IMR-90 (cell line): ENCODE results near the gene DPF3. TPM values are rescaled to one million over a fixed set of nuclear protein-coding genes. Genes with fewer than 3 reads are reported as not detected.

Source experiments
- ATAC-seq: fragments of 200-7000 bp; cut with Tn5 transposase; 2 replicates; pipeline ENCODE4 v1.9.1; 2020; ENCODE audit warnings: low read depth, mild to moderate bottlenecking, moderate library complexity
- BruUV-seq: library from RNA; stranded (reverse); fragments of 400-500 nt; replicated peaks from 2 replicates; lab custom pipeline; 2021; lab: Mats Ljungman, UMichigan
- CTCF ChIA-PET: fragments of 300-600 bp; formaldehyde crosslinking; extraction: SDS; loops from one replicate; lab custom pipeline; 2021; ENCODE audit warnings: antibody characterized with exemption; lab: Yijun Ruan, JAX
- POLR2A ChIA-PET: fragments of 300-600 bp; sonication (Branson Sonifier 250); formaldehyde crosslinking; loops from one replicate; lab custom pipeline; 2022; ENCODE audit warnings: antibody characterized with exemption; ENCODE audit not compliant: unreplicated experiment; lab: Charles Lee
- DNase-seq: peaks from one replicate; pipeline ENCODE4 v3.0.0; 2013
- H2AFZ ChIP-seq: replicated peaks from 2 replicates; pipeline ENCODE3; 2013; ENCODE audit warnings: low read length, mild to moderate bottlenecking; ENCODE audit not compliant: poor library complexity
- H2AK5ac ChIP-seq: 2 replicates; pipeline ENCODE4 v1.6.1; 2013; ENCODE audit warnings: low read depth, low read length, inconsistent platforms
- H2AK9ac ChIP-seq: replicated peaks from 2 replicates; pipeline ENCODE3; 2013; ENCODE audit warnings: mild to moderate bottlenecking, low read depth, low read length, moderate library complexity; ENCODE audit not compliant: poor library complexity
- H2BK120ac ChIP-seq: 2 replicates; pipeline ENCODE4 v1.6.1; 2013; ENCODE audit warnings: low read depth, low read length, inconsistent platforms
- H2BK15ac ChIP-seq: 3 replicates; pipeline ENCODE4 v1.6.1; 2013; ENCODE audit warnings: low read depth, low read length, inconsistent platforms
- H2BK20ac ChIP-seq: 2 replicates; pipeline ENCODE4 v1.6.1; 2013; ENCODE audit warnings: low read depth, mild to moderate bottlenecking, inconsistent platforms, low read length, moderate library complexity
- H2BK5ac ChIP-seq: 2 replicates; pipeline ENCODE4 v1.6.1; 2013; ENCODE audit warnings: mild to moderate bottlenecking, low read depth, low read length, inconsistent platforms; ENCODE audit not compliant: poor library complexity, severe bottlenecking
- H3K14ac ChIP-seq: replicated peaks from 2 replicates; pipeline ENCODE4 v1.6.1; 2013; ENCODE audit warnings: low read depth, low read length, inconsistent platforms
- H3K18ac ChIP-seq: 2 replicates; pipeline ENCODE4 v1.6.1; 2013; ENCODE audit warnings: low read depth, low read length, control low read depth
- H3K23ac ChIP-seq: 2 replicates; pipeline ENCODE4 v1.6.1; 2013; ENCODE audit warnings: low read depth, low read length, inconsistent platforms
- H3K27ac ChIP-seq: 2 replicates; pipeline ENCODE4 v1.5.1; 2013; ENCODE audit warnings: mild to moderate bottlenecking, control low read depth, low read length; ENCODE audit not compliant: insufficient read depth
- H3K27me3 ChIP-seq: 2 replicates; pipeline ENCODE4 v1.6.1; 2013; ENCODE audit warnings: low read length; ENCODE audit not compliant: control insufficient read depth, insufficient read depth
- H3K36me3 ChIP-seq: 2 replicates; pipeline ENCODE4 v1.6.1; 2013; ENCODE audit warnings: low read length, mixed read lengths; ENCODE audit not compliant: control insufficient read depth, insufficient read depth
- H3K4ac ChIP-seq: 2 replicates; pipeline ENCODE4 v1.6.1; 2013; ENCODE audit warnings: low read depth, low read length, inconsistent platforms
- H3K4me1 ChIP-seq: 2 replicates; pipeline ENCODE4 v1.6.1; 2013; ENCODE audit warnings: low read length, mixed read lengths; ENCODE audit not compliant: control insufficient read depth, insufficient read depth
- H3K4me2 ChIP-seq: 2 replicates; pipeline ENCODE4 v1.6.1; 2013; ENCODE audit warnings: low read depth, mild to moderate bottlenecking, control low read depth, low read length, moderate library complexity
- H3K4me3 ChIP-seq: 2 replicates; pipeline ENCODE4 v1.5.1; 2013; ENCODE audit warnings: low read depth, mild to moderate bottlenecking, control low read depth, low read length, moderate library complexity; ENCODE audit not compliant: insufficient read depth
- H3K56ac ChIP-seq: 2 replicates; pipeline ENCODE4 v1.6.1; 2013; ENCODE audit warnings: low read length, inconsistent platforms; ENCODE audit not compliant: insufficient read depth; ENCODE audit errors: extremely low read depth
- H3K79me1 ChIP-seq, 2 experiments: 2 replicates each; pipeline ENCODE4 v1.6.1; 2013; ENCODE audit warnings: low read length in 2 of 2, inconsistent platforms in 1 of 2, low read depth in 1 of 2
- H3K9ac ChIP-seq: 2 replicates; pipeline ENCODE4 v1.6.1; 2013; ENCODE audit warnings: low read depth, low read length, control low read depth
- H3K9me1 ChIP-seq: 2 replicates; pipeline ENCODE4 v1.6.1; 2013; ENCODE audit warnings: low read length, inconsistent platforms; ENCODE audit not compliant: insufficient read depth
- H3K9me3 ChIP-seq: 2 replicates; pipeline ENCODE4 v1.6.1; 2013; ENCODE audit warnings: low read length; ENCODE audit not compliant: control insufficient read depth, insufficient read depth
- H4K20me1 ChIP-seq: 2 replicates; pipeline ENCODE4 v1.6.1; 2013; ENCODE audit warnings: low read length, inconsistent platforms; ENCODE audit not compliant: insufficient read depth
- H4K5ac ChIP-seq: 2 replicates; pipeline ENCODE4 v1.6.1; 2013; ENCODE audit warnings: mild to moderate bottlenecking, low read depth, low read length, control low read depth
- H4K8ac ChIP-seq, 2 experiments: 2 replicates each; pipeline ENCODE4 v1.6.1; 2013; ENCODE audit warnings: low read depth in 2 of 2, low read length in 2 of 2, control low read depth in 1 of 2, inconsistent platforms in 1 of 2
- H4K91ac ChIP-seq: 2 replicates; pipeline ENCODE4 v1.6.1; 2013; ENCODE audit warnings: low read depth, low read length, inconsistent platforms; ENCODE audit not compliant: insufficient read depth
- BHLHE40 ChIP-seq: fragments of 150-350 bp; IDR thresholded peaks from 2 replicates; pipeline ENCODE4 v1.6.1; 2016; ENCODE audit warnings: mild to moderate bottlenecking, low read depth, low read length
- CHD1 ChIP-seq: IDR thresholded peaks from 2 replicates; pipeline ENCODE4 v1.6.1; 2012; ENCODE audit warnings: low read depth, low read length, improper control_type of control experiment
- CTCF ChIP-seq: conservative IDR thresholded peaks from 2 replicates; pipeline ENCODE4 v1.5.1; 2012; ENCODE audit warnings: mild to moderate bottlenecking, low read depth, low read length, improper control_type of control experiment
- RAD21 ChIP-seq: IDR thresholded peaks from 2 replicates; pipeline ENCODE4 v1.6.1; 2012; ENCODE audit warnings: low read length, improper control_type of control experiment
- RCOR1 ChIP-seq: IDR thresholded peaks from 2 replicates; pipeline ENCODE4 v1.6.1; 2012; ENCODE audit warnings: mild to moderate bottlenecking, low read length, improper control_type of control experiment; ENCODE audit not compliant: insufficient replicate concordance
- WGBS, 2 experiments: methylation state at CpG; one replicate each; pipeline versions ENCODE4 v1.1.5 to v1.1.7; 2013; ENCODE audit warnings: missing lambda C conversion rate in 2 of 2; ENCODE audit not compliant: insufficient read length in 1 of 2; ENCODE audit errors: extremely low coverage in 2 of 2; 5-methylcytosine and 5-hydroxymethylcytosine counted together
- dilution Hi-C: fragments of 300-500 bp; cut with HindIII; formaldehyde crosslinking; loops from one replicate; pipeline ENCODE4 v1.14.3; 2018; ENCODE audit warnings: low sequenced_read_pairs; ENCODE audit not compliant: unreplicated experiment
- in situ Hi-C: fragments of 300-500 bp; cut with MboI; formaldehyde crosslinking; loops from 3 replicates; pipeline ENCODE4 v1.14.3; 2019; ENCODE audit warnings: low sequenced_read_pairs, inconsistent platforms, mixed read lengths
- intact Hi-C: fragments of 100-400 bp; cut with micrococcal nuclease; formaldehyde crosslinking; loops from 2 replicates; pipeline ENCODE4 v1.10.0; 2022
- polyA plus RNA-seq, 3 experiments: library from polyadenylated mRNA; depleted of rRNA; stranded (reverse); fragments of >200 nt; gene quantifications; 2 replicates each; pipeline ENCODE4 v1.2.3, GENCODE V29; 2012; ENCODE audit warnings: low replicate concordance in 1 of 3
- total RNA-seq: library from RNA; depleted of rRNA; stranded (reverse); fragments of >200 nt; gene quantifications from 2 replicates; pipeline ENCODE4 v1.2.3, GENCODE V29; 2012

The DPF3 gene
- total and polyA plus RNA-seq, 2 of the 4 experiments (the other 2 are of a cell fraction) = 30.5 to 32.8 TPM

- no peak for TF ChIP-seq CHD1
These were observed 162.5 kb downstream of the DPF3 start (continued) for GRCh38 chr14:72731252-72732020.

- ChIA-PET POLR2A (no interaction called here), CTCF (no interaction called here)
- H2AK5ac ChIP-seq = no peak overlapping the region
- no peak overlapping the region for H4K8ac ChIP-seq
- intact Hi-C loops = no loop called here
- H3K14ac ChIP-seq = no peak overlapping the region
- H2BK5ac ChIP-seq = no peak overlapping the region
- no peak overlapping the region for H3K56ac ChIP-seq
- WGBS, 2 experiments = no CpG with 5 or more reads among the region's 4 CpGs
- DNase-seq (no peak), ATAC-seq (no peak)
- H3K4me3 ChIP-seq = no peak overlapping the region
- dilution Hi-C loops = no loop called here
- in situ Hi-C loops = no loop called here
- no peaks in the 10 kb centered on the region for H3K27me3 ChIP-seq
- TF ChIP-seq RAD21 (no peak), CHD1 (no peak), RCOR1 (no peak), BHLHE40 (no peak), CTCF (no peak)
- H2BK15ac ChIP-seq = no peak overlapping the region
- no peak overlapping the region for H3K4ac ChIP-seq
- H4K20me1 ChIP-seq = no peaks in the 10 kb centered on the region
- BruUV-seq = no TSS peak
- H3K4me1 ChIP-seq = peaks cover 12% of the 10 kb centered on the region
- H4K5ac ChIP-seq = no peak overlapping the region
- H3K4me2 ChIP-seq = no peak overlapping the region
- no peak overlapping the region for H3K9ac ChIP-seq
- peaks cover 17% of the 10 kb centered on the region for H3K36me3 ChIP-seq
- no peaks in the 10 kb centered on the region for H3K9me3 ChIP-seq
- H3K23ac ChIP-seq = no peak overlapping the region
- H2BK20ac ChIP-seq = no peak overlapping the region; the same call in 1 of the 2 replicates
- no peak overlapping the region for H4K91ac ChIP-seq
- peaks cover 4 to 31% of the 10 kb centered on the region in 2 experiments; a peak in 3 of 4 replicates for H3K79me1 ChIP-seq
- H2AK9ac ChIP-seq = no peak overlapping the region
- no peak overlapping the region for H3K18ac ChIP-seq
- H2BK120ac ChIP-seq = no peak overlapping the region
- peaks cover 22% of the 10 kb centered on the region for H3K9me1 ChIP-seq
- no peak overlapping the region for H2AFZ ChIP-seq
- H3K27ac ChIP-seq = no peak overlapping the region
These were observed 163.4 kb downstream of the DPF3 start for GRCh38 chr14:72730468-72730867.
